ENCODE results near the gene KNG1.

GRCh38 chr3:186772281-186772694, 55.1 kb downstream of the KNG1 start:
- TF ChIP-seq, protein P1, sequence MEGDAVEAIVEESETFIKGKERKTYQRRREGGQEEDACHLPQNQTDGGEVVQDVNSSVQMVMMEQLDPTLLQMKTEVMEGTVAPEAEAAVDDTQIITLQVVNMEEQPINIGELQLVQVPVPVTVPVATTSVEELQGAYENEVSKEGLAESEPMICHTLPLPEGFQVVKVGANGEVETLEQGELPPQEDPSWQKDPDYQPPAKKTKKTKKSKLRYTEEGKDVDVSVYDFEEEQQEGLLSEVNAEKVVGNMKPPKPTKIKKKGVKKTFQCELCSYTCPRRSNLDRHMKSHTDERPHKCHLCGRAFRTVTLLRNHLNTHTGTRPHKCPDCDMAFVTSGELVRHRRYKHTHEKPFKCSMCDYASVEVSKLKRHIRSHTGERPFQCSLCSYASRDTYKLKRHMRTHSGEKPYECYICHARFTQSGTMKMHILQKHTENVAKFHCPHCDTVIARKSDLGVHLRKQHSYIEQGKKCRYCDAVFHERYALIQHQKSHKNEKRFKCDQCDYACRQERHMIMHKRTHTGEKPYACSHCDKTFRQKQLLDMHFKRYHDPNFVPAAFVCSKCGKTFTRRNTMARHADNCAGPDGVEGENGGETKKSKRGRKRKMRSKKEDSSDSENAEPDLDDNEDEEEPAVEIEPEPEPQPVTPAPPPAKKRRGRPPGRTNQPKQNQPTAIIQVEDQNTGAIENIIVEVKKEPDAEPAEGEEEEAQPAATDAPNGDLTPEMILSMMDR (conservative IDR thresholded peaks at IDR 0.05; ENCODE audit: low read depth, low read length): no peak
- no peak for TF ChIP-seq EZH2 (IDR thresholded peaks at IDR 0.05; ENCODE audit: borderline replicate concordance, low read depth, low read length, poor library complexity, severe bottlenecking)

Data from A673 (cell line).